Gastroesophageal sphincter (tissue), 3 donors: ENCODE data around the gene PPP2R5E.

Experiments used
- EP300 ChIP-seq: sonication (generic); formaldehyde crosslinking; IDR thresholded peaks from one replicate; pipeline ENCODE4 v1.6.1; 2017; ENCODE audit warnings: antibody characterized with exemption, mild to moderate bottlenecking
- POLR2A ChIP-seq, 2 donors: fragments of 450-650 bp; IDR thresholded peaks; one replicate each; pipeline ENCODE4 v1.6.1; 2017; ENCODE audit warnings: antibody characterized with exemption in 2 of 2, mild to moderate bottlenecking in 2 of 2, moderate library complexity in 1 of 2
- POLR2AphosphoS5 ChIP-seq: sonication (generic); formaldehyde crosslinking; IDR thresholded peaks from one replicate; pipeline ENCODE4 v1.6.1; 2017; ENCODE audit warnings: antibody characterized with exemption
- TF ChIP-seq, protein P1 (sequence below), 4 experiments: fragments of 200-600 bp in 2 of 4; fragments of 450-650 bp in 2 of 4; sonication (generic) in 1 of 4; IDR thresholded peaks; one replicate each; pipeline ENCODE4 v1.5.1; 2017 to 2019; ENCODE audit warnings: antibody characterized with exemption in 4 of 4, mild to moderate bottlenecking in 2 of 4, moderate library complexity in 2 of 4

GRCh38 chr14:63543826-63544406, 739 bp upstream of the PPP2R5E start:
- TF ChIP-seq, protein P1, sequence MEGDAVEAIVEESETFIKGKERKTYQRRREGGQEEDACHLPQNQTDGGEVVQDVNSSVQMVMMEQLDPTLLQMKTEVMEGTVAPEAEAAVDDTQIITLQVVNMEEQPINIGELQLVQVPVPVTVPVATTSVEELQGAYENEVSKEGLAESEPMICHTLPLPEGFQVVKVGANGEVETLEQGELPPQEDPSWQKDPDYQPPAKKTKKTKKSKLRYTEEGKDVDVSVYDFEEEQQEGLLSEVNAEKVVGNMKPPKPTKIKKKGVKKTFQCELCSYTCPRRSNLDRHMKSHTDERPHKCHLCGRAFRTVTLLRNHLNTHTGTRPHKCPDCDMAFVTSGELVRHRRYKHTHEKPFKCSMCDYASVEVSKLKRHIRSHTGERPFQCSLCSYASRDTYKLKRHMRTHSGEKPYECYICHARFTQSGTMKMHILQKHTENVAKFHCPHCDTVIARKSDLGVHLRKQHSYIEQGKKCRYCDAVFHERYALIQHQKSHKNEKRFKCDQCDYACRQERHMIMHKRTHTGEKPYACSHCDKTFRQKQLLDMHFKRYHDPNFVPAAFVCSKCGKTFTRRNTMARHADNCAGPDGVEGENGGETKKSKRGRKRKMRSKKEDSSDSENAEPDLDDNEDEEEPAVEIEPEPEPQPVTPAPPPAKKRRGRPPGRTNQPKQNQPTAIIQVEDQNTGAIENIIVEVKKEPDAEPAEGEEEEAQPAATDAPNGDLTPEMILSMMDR (IDR thresholded peaks at IDR 0.05) = no peak
- TF ChIP-seq POLR2AphosphoS5 = no peak
- TF ChIP-seq POLR2A (IDR thresholded peaks at IDR 0.05) = no peak
- TF ChIP-seq EP300 = no peak
